Measurements from ENCODE around the gene LHFPL6.

LHFPL6 gene

GRCh38 chr13:39451860-39452301 is 151.1 kb downstream of the LHFPL6 start:
- Histone ChIP-seq H3K27me3 (replicated peaks; ENCODE audit: insufficient read depth, low read length) (no peaks in the 10 kb centered on the region), H3K4me2 (ENCODE audit: low read depth, low read length) (no peak overlapping the region), H3K27ac (ENCODE audit: low read length) (no peak overlapping the region), H3F3A (ENCODE audit: insufficient read depth, low read length) (no peaks in the 10 kb centered on the region), H3K36me3 (replicated peaks; ENCODE audit: insufficient read depth, low read length) (no peaks in the 10 kb centered on the region), H3K9me2 (replicated peaks; ENCODE audit: insufficient read depth, low read length) (no peaks in the 10 kb centered on the region), H3K9ac (ENCODE audit: low read length) (no peak overlapping the region), H3K79me2 (ENCODE audit: low read length) (no peaks in the 10 kb centered on the region), H3K4me1 (ENCODE audit: low read length) (no peaks in the 10 kb centered on the region), H4K20me1 (ENCODE audit: insufficient read depth, low read length) (no peaks in the 10 kb centered on the region), H3K4me3 (ENCODE audit: low read length) (no peak overlapping the region), H3K9me3 (replicated peaks; ENCODE audit: insufficient read depth, low read length) (no peaks in the 10 kb centered on the region), H2AFZ (ENCODE audit: low read length) (no peak overlapping the region)
- TF ChIP-seq CTCF (IDR thresholded peaks at IDR 0.05; ENCODE audit: low read length) (no peak), EZH2phosphoT487 (IDR thresholded peaks at IDR 0.05; ENCODE audit: low read length) (no peak), EZH2 (optimal IDR thresholded peaks at IDR 0.05; ENCODE audit: low read depth, low read length) (no peak)
- DNase-seq = no peak

GRCh38 chr13:39451301-39451700 is 151.7 kb downstream of the LHFPL6 start:
- no peak for DNase-seq

GRCh38 chr13:39450176-39450575 is 152.8 kb downstream of the LHFPL6 start:
- no peaks in the 10 kb centered on the region for H3F3A ChIP-seq (ENCODE audit: insufficient read depth, low read length)
- H3K4me3 ChIP-seq (ENCODE audit: low read length) = no peak overlapping the region
- no peak overlapping the region for H2AFZ ChIP-seq (ENCODE audit: low read length)
- no peaks in the 10 kb centered on the region for H3K36me3 ChIP-seq (replicated peaks; ENCODE audit: insufficient read depth, low read length)
- TF ChIP-seq CTCF (IDR thresholded peaks at IDR 0.05; ENCODE audit: low read length) (no peak), EZH2phosphoT487 (IDR thresholded peaks at IDR 0.05; ENCODE audit: low read length) (no peak), EZH2 (optimal IDR thresholded peaks at IDR 0.05; ENCODE audit: low read depth, low read length) (no peak)
- no peak for DNase-seq
- H3K27me3 ChIP-seq (replicated peaks; ENCODE audit: insufficient read depth, low read length) = no peaks in the 10 kb centered on the region
- H3K4me2 ChIP-seq (ENCODE audit: low read depth, low read length) = no peak overlapping the region
- no peak overlapping the region for H3K9ac ChIP-seq (ENCODE audit: low read length)
- H3K79me2 ChIP-seq (ENCODE audit: low read length) = no peaks in the 10 kb centered on the region
- H3K9me2 ChIP-seq (replicated peaks; ENCODE audit: insufficient read depth, low read length) = no peaks in the 10 kb centered on the region
- H3K4me1 ChIP-seq (ENCODE audit: low read length) = no peaks in the 10 kb centered on the region
- no peaks in the 10 kb centered on the region for H4K20me1 ChIP-seq (ENCODE audit: insufficient read depth, low read length)
- no peaks in the 10 kb centered on the region for H3K9me3 ChIP-seq (replicated peaks; ENCODE audit: insufficient read depth, low read length)
- H3K27ac ChIP-seq (ENCODE audit: low read length) = no peak overlapping the region

More at GRCh38 chr13:39451301-39451700, 151.7 kb downstream of the LHFPL6 start:
- Histone ChIP-seq H3K9ac (ENCODE audit: low read length) (no peak overlapping the region), H3K4me2 (ENCODE audit: low read depth, low read length) (no peak overlapping the region), H2AFZ (ENCODE audit: low read length) (no peak overlapping the region), H3K4me3 (ENCODE audit: low read length) (no peak overlapping the region), H3K27ac (ENCODE audit: low read length) (no peak overlapping the region), H3K9me2 (replicated peaks; ENCODE audit: insufficient read depth, low read length) (no peaks in the 10 kb centered on the region), H3K27me3 (replicated peaks; ENCODE audit: insufficient read depth, low read length) (no peaks in the 10 kb centered on the region), H3K79me2 (ENCODE audit: low read length) (no peaks in the 10 kb centered on the region), H3F3A (ENCODE audit: insufficient read depth, low read length) (no peaks in the 10 kb centered on the region), H3K9me3 (replicated peaks; ENCODE audit: insufficient read depth, low read length) (no peaks in the 10 kb centered on the region), H3K4me1 (ENCODE audit: low read length) (no peaks in the 10 kb centered on the region), H3K36me3 (replicated peaks; ENCODE audit: insufficient read depth, low read length) (no peaks in the 10 kb centered on the region), H4K20me1 (ENCODE audit: insufficient read depth, low read length) (no peaks in the 10 kb centered on the region)
- TF ChIP-seq EZH2phosphoT487 (IDR thresholded peaks at IDR 0.05; ENCODE audit: low read length) (no peak), CTCF (IDR thresholded peaks at IDR 0.05; ENCODE audit: low read length) (no peak), EZH2 (optimal IDR thresholded peaks at IDR 0.05; ENCODE audit: low read depth, low read length) (no peak)

Measured in MM.1S (cell line).